Tibial nerve (tissue), 4 donors: ENCODE results near the gene MLXIP. TPM values are rescaled to one million over a fixed set of nuclear protein-coding genes. Genes with fewer than 3 reads are reported as not detected.

Source experiments
- DNase-seq, 2 donors: peaks; one replicate each; pipeline ENCODE4 v3.0.0-alpha.2; 2019; ENCODE audit warnings: low spot score in 2 of 2
- H3K27ac ChIP-seq, 4 donors: fragments of 200-600 bp; sonication (generic) in 3 of 4; one replicate each; pipeline ENCODE4 v1.5.1; 2017 to 2019; ENCODE audit warnings: mild to moderate bottlenecking in 1 of 4
- H3K27me3 ChIP-seq, 2 donors: fragments of 200-600 bp; sonication (generic) in 1 of 2; one replicate each; pipeline versions ENCODE4 v1.5.1 to v1.6.0; 2017 to 2019
- H3K36me3 ChIP-seq, 3 donors: fragments of 200-600 bp; sonication (generic); one replicate each; pipeline ENCODE4 v1.5.1; 2018 to 2019
- H3K4me1 ChIP-seq, 4 donors: fragments of 200-600 bp; sonication (generic) in 3 of 4; one replicate each; pipeline ENCODE4 v1.5.1; 2017 to 2019
- H3K4me3 ChIP-seq, 4 donors: fragments of 200-600 bp; sonication (generic) in 3 of 4; one replicate each; pipeline ENCODE4 v1.5.1; 2017 to 2019; ENCODE audit warnings: mild to moderate bottlenecking in 1 of 4, moderate library complexity in 1 of 4
- H3K9me3 ChIP-seq, 4 donors: fragments of 200-600 bp; sonication (generic) in 3 of 4; one replicate each; pipeline ENCODE4 v1.5.1; 2017 to 2019
- EP300 ChIP-seq, 2 donors: sonication (generic); formaldehyde crosslinking; IDR thresholded peaks; one replicate each; pipeline ENCODE4 v1.6.1; 2017; ENCODE audit warnings: antibody characterized with exemption in 2 of 2, mild to moderate bottlenecking in 1 of 2
- POLR2A ChIP-seq, 2 donors: fragments of 450-650 bp; IDR thresholded peaks; one replicate each; pipeline ENCODE4 v1.6.1; 2017; ENCODE audit warnings: antibody characterized with exemption in 2 of 2, mild to moderate bottlenecking in 2 of 2, moderate library complexity in 2 of 2
- WGBS, 2 donors: methylation state at CpG; one replicate each; pipeline ENCODE4 v1.1.5; 2018; 5-methylcytosine and 5-hydroxymethylcytosine counted together
- total RNA-seq, 4 donors: library from RNA; depleted of rRNA; stranded (reverse); fragments of >200 nt; gene quantifications; one replicate each; pipeline ENCODE4 v1.1.0, GENCODE V29; 2016
- TF ChIP-seq, protein P1 (sequence below), 5 experiments: fragments of 200-600 bp in 3 of 5; fragments of 450-650 bp in 2 of 5; sonication (generic) in 3 of 5; IDR thresholded peaks; one replicate each; pipeline ENCODE4 v1.5.1; 2016 to 2019; ENCODE audit warnings: antibody characterized with exemption in 5 of 5, mild to moderate bottlenecking in 3 of 5, moderate library complexity in 2 of 5

MLXIP gene
- total RNA-seq, 4 donors from 2014 or later = 22.1 to 57.0 (median 27.1) TPM

DNA sequence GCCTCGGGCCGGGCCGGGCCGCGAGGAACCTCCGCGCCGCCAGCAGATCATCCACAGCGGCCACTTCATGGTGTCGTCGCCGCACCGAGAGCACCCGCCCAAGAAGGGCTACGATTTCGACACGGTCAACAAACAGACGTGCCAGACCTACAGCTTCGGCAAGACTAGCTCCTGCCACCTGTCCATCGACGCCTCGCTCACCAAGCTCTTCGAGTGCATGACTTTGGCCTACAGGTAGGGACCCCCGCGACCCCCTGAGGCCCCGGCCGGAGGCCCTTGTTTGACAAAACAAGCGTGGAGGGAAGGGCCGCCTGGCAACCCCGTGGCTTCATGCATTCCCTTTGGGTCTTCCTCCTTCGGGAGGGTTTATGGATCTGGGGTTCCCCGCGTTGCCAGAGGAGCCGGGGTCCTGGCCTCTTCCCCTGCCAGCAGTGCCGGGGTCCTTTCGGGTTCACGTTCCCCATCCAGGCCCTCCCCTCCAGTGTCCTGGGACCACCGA, 526 bp downstream of the MLXIP start:
- TF ChIP-seq, protein P1, sequence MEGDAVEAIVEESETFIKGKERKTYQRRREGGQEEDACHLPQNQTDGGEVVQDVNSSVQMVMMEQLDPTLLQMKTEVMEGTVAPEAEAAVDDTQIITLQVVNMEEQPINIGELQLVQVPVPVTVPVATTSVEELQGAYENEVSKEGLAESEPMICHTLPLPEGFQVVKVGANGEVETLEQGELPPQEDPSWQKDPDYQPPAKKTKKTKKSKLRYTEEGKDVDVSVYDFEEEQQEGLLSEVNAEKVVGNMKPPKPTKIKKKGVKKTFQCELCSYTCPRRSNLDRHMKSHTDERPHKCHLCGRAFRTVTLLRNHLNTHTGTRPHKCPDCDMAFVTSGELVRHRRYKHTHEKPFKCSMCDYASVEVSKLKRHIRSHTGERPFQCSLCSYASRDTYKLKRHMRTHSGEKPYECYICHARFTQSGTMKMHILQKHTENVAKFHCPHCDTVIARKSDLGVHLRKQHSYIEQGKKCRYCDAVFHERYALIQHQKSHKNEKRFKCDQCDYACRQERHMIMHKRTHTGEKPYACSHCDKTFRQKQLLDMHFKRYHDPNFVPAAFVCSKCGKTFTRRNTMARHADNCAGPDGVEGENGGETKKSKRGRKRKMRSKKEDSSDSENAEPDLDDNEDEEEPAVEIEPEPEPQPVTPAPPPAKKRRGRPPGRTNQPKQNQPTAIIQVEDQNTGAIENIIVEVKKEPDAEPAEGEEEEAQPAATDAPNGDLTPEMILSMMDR (IDR thresholded peaks at IDR 0.05) = no peak
- no peak for TF ChIP-seq POLR2A (IDR thresholded peaks at IDR 0.05)
- no peak for TF ChIP-seq EP300 (IDR thresholded peaks at IDR 0.05)
- H3K4me1 ChIP-seq = peaks cover 0 to 63% (median 37%) of the 10 kb centered on the region in 4 donors
- no peaks in the 10 kb centered on the region for H3K27me3 ChIP-seq
- 0 to 1% methylated on average over 14 to 24 of the region's 38 CpGs for WGBS, 2 donors
- peak overlapping the region; percentile 61 to 85 (median 65) for H3K4me3 ChIP-seq
- H3K27ac ChIP-seq = peak overlapping the region; percentile 40 to 90 (median 86)
- no peak for DNase-seq
- H3K9me3 ChIP-seq = no peaks in the 10 kb centered on the region
- peaks cover 0 to 2% (median 0%) of the 10 kb centered on the region in 3 donors for H3K36me3 ChIP-seq

DNA sequence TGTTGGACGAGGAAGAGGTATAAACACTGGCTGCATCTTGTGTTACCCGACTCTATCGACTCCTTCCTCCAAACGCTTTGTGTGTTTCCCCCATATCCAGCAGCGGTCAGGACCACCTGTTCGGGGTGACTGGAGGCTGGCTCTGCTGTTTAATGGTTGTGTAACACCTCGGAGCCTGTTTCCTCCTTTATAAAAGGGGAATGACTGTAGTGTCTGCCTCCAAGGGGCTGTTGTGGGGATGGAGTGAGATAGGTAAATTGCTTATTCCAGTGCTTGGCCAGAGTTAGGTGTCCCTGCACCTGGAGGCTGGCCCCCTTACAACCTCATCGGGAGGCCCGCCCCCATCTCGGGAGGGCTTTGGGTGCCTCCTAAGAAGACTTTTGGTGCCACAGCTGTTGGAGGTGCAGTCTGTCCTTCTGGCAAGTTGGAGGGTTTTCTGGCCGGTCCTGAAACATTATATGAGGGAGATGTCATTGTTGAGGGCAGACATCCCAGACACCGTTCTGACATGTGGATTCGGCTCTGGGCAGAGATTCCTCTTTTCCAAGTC, 1.1 kb downstream of the MLXIP start:
- H3K27me3 ChIP-seq = no peaks in the 10 kb centered on the region
- H3K4me3 ChIP-seq = peak overlapping the region; percentile 61 to 85 (median 65)
- 2 to 3% methylated on average over 12 to 13 of the region's 13 CpGs for WGBS, 2 donors
- H3K4me1 ChIP-seq = peaks cover 0 to 63% (median 37%) of the 10 kb centered on the region in 4 donors
- peaks cover 0 to 7% (median 0%) of the 10 kb centered on the region in 3 donors for H3K36me3 ChIP-seq
- TF ChIP-seq EP300 (IDR thresholded peaks at IDR 0.05) (no peak), POLR2A (IDR thresholded peaks at IDR 0.05) (no peak)
- TF ChIP-seq, protein P1 (IDR thresholded peaks at IDR 0.05) = no peak
- no peaks in the 10 kb centered on the region for H3K9me3 ChIP-seq
- peak overlapping the region; percentile 40 to 90 (median 86) for H3K27ac ChIP-seq
- DNase-seq = no peak

DNA sequence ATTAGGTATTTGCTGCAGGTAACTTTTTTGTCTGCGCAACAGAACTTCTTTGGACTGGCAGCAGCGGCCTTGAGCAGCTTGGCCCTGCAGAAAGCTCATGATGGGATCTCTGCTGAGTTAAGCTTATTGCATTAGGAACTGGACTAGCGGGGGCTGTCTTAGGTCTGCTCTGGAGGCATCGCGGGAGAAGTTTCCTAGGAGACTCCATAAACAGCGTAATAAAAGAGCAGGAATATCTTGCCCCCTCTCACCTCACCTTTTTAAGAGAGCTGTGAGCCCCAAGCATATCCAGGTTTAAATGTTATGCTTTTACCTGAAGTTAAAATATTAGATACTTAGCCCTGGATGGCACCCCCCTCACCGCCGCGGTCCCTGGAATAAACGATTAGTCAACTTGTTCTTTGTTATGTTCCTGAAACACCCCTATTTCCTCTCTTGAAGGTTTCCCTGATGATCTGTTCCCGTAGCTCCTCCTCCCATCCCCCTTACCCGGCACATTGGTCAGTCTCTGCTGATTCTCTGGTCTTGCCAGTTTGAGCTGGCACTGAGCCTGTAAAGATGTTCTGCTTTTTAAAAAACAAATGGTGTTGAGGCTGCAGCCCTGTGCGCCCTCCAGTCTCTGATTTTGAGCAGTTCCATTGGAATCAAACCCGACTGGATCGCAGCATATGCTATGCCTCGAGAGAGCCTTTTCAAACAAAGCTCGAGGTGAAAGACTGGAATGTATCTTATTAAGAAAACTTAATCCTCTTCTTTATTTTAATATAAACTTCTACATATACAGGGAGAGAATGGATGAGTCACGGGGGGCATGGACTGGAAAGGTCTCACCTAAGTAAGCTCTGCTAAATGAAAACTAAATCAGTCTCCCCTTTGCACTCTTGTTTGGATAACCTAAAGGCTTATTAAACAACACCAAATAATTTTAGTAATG, 1.9 kb downstream of the MLXIP start:
- H3K4me1 ChIP-seq = peaks cover 0 to 63% (median 37%) of the 10 kb centered on the region in 4 donors
- peak overlapping the region; percentile 52 to 90 (median 86) for H3K27ac ChIP-seq
- TF ChIP-seq EP300 (IDR thresholded peaks at IDR 0.05) (peak in 1 of 2 donors; percentile 70), POLR2A (IDR thresholded peaks at IDR 0.05) (peak; percentile 7 to 37)
- TF ChIP-seq, protein P1 (IDR thresholded peaks at IDR 0.05) = no peak
- H3K27me3 ChIP-seq = no peaks in the 10 kb centered on the region
- WGBS, 2 donors = 12 to 13% methylated on average over 18 of the region's 18 CpGs
- peak; percentile 44 to 78 for DNase-seq
- H3K9me3 ChIP-seq = no peaks in the 10 kb centered on the region
- H3K4me3 ChIP-seq = peak overlapping the region; percentile 61 to 85 (median 65)
- peaks cover 0 to 15% (median 0%) of the 10 kb centered on the region in 3 donors for H3K36me3 ChIP-seq

DNA sequence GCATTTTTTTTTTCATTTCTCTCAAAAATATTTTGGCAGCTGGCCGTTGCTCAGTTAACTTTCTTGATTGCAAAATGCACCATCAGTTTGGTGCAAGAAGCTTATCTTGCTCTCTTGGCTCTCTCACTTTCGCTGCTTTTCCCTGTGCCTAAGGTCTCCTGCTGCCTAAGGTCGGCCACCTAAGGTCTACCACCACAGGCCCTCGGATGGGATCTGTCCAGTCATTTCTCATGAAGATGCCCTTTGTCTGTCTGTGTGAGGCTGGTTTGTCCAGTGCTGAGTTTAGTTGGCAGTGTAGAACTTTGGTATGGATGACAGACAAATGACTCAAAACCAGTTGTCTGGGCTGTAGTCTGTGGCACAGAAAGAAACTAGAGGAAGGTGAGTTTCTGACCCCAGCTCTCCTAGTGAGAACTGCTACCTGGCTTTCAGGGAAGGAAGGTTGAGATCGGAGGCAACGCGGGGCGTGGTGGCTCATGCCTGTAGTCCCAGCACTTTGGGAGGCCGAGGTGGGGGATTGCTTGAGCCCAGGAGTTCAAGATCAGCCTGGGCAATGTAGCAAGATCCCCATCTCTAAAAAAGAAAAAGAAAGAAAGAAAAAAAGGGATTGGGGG, 2.6 kb downstream of the MLXIP start:
- DNase-seq = no peak
- 42 to 54% methylated on average over 9 of the region's 9 CpGs for WGBS, 2 donors
- H3K4me3 ChIP-seq = peak overlapping the region in 3 of 4 donors; percentile 64 to 85 (median 66)
- peaks cover 0 to 20% (median 0%) of the 10 kb centered on the region in 3 donors for H3K36me3 ChIP-seq
- peaks cover 0 to 67% (median 38%) of the 10 kb centered on the region in 4 donors for H3K4me1 ChIP-seq
- H3K27ac ChIP-seq = peak overlapping the region; percentile 52 to 90 (median 86)
- no peaks in the 10 kb centered on the region for H3K9me3 ChIP-seq
- TF ChIP-seq, protein P1 (IDR thresholded peaks at IDR 0.05) = no peak
- TF ChIP-seq POLR2A (IDR thresholded peaks at IDR 0.05) = no peak
- TF ChIP-seq EP300 (IDR thresholded peaks at IDR 0.05) = no peak
- no peaks in the 10 kb centered on the region for H3K27me3 ChIP-seq
